GM18873 (cell line): Measurements from ENCODE around the gene CDK16.
"Not testable (repeated sequence)": the region's sequence is repeated elsewhere in the genome, so short reads cannot be mapped to it uniquely, and the experiment has no call there.

ENCODE experiments used
- ATAC-seq: cut with Tn5 transposase; IDR thresholded peaks from one replicate; pipeline ENCODE4 v1.9.1; 2021; ENCODE audit warnings: mild to moderate bottlenecking, moderate library complexity, moderate number of reproducible peaks; ENCODE audit not compliant: unreplicated experiment, low FRiP score

Gene CDK16

GRCh38 chrX:47244676-47245075 lies 26.2 kb downstream of the CDK16 start:
- ATAC-seq, result no peak

- ATAC-seq, result no peak
These were observed 26.7 kb downstream of the CDK16 start for GRCh38 chrX:47245156-47245555.

- ATAC-seq, result no peak
These were observed 28.9 kb downstream of the CDK16 start for GRCh38 chrX:47247206-47247998.

- ATAC-seq, result no peak
These were observed 29.5 kb downstream of the CDK16 start for GRCh38 chrX:47247999-47248320.

GRCh38 chrX:47248576-47248975 lies 30.1 kb downstream of the CDK16 start:
- no peak for ATAC-seq

- no peak for ATAC-seq
These were observed 31.5 kb downstream of the CDK16 start for GRCh38 chrX:47250017-47250347.

- not testable (repeated sequence) for ATAC-seq
These were observed 39.1 kb downstream of the CDK16 start for GRCh38 chrX:47257620-47258019.

GRCh38 chrX:47264483-47265173 lies 46.1 kb downstream of the CDK16 start:
- ATAC-seq, result no peak

- no peak for ATAC-seq
These were observed 48.2 kb downstream of the CDK16 start for GRCh38 chrX:47266643-47267042.

- ATAC-seq, result no peak
These were observed 53.5 kb downstream of the CDK16 start for GRCh38 chrX:47272013-47272408.

- no peak for ATAC-seq
These were observed 54.7 kb downstream of the CDK16 start for GRCh38 chrX:47273011-47273730.

GRCh38 chrX:47278691-47279090 lies 60.2 kb downstream of the CDK16 start:
- no peak for ATAC-seq
